DMS114 treated with DMSO at 0.1 percent for 48 hours (cell line): ENCODE data around the gene DPP3.

Experiments
- DNase-seq: peaks from one replicate; lab custom pipeline; 2025; ENCODE audit not compliant: unreplicated experiment; lab: John Stamatoyannopoulos, UW

Gene DPP3

DNA sequence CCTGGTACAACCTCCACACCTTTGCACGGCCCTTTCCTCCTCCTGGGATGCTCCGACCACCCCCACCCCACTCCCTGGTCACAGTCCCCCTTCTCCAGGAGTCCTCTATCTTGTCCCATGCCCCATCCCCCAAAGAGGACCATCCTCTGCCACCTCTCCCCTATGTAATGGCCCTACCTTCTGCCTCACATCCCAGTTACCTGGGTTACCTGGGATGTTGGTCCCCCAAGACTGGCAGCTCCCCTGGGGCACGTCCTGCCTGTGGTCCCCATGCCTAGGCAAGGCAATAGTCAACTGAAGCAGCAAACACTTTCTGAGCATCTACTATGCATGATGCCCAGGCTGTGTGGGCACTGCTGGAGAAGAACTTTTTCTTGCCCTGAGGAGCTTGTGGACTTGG, 75.2 kb downstream of the DPP3 start:
- DNase-seq, result no peak

DNA sequence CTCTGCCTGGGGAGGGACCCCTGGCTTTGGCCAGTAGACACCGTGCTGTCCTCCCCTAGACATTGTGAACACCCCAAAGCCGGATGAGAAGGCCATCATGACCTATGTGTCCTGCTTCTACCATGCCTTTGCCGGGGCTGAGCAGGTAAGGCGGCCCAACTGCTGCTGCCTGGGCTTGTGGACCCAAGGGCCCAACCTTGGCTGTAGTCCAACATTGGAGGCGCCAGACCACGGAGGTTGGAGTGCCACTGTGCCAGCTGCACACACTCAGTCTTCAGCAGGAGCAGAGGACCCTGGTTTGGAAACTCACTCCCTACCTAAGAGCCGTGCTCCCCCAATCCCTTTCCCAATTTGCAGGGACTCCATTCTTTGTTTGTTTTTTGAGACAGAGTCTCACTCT, 75.9 kb downstream of the DPP3 start:
- no peak for DNase-seq

DNA sequence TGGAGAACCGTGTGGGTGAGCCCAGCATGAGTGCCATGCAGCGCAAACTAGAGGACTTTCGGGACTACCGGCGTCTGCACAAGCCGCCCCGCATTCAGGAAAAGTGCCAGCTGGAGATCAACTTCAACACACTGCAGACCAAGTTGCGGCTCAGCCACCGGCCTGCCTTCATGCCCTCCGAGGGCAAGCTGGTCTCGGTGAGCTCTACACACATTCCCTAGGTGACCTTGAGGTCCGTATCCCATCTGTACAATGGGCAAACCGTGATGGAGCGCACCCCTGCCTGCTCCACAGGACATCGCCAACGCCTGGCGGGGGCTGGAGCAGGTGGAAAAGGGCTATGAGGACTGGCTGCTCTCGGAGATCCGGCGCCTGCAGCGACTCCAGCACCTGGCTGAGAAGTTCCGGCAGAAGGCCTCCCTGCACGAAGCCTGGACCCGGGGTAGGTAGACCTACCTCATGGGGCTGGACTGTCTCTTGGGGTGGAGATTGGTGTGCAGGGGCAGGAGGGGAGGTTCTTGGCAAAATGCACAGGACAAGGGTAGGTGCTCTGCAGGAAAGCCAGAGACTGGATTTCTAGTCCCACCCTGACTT, 77.6 kb downstream of the DPP3 start:
- DNase-seq, result no peak
